DND-41 (cell line): ENCODE measurements around the gene CNTFR.

Experiments
- ATAC-seq: fragments of 200-7000 bp; cut with Tn5 transposase; 3 replicates; pipeline ENCODE4 v1.9.1; 2021; ENCODE audit warnings: low read depth; ENCODE audit not compliant: insufficient read depth
- DNase-seq: peaks from one replicate; pipeline ENCODE4 v3.0.0-alpha.2; 2020
- H2AFZ ChIP-seq: 2 replicates; pipeline ENCODE4 v1.6.0; 2012; ENCODE audit warnings: low read depth, low read length
- H3K27ac ChIP-seq: 2 replicates; pipeline ENCODE4 v1.5.1; 2012; ENCODE audit warnings: low read length, inconsistent platforms
- H3K27me3 ChIP-seq: fragments of 200-600 bp; sonication (generic); 2 replicates; pipeline ENCODE4 v1.6.0; 2012; ENCODE audit warnings: low read length, mild to moderate bottlenecking, inconsistent platforms; ENCODE audit not compliant: insufficient read depth, poor library complexity
- H3K36me3 ChIP-seq: 2 replicates; pipeline ENCODE4 v1.5.1; 2012; ENCODE audit warnings: low read length, inconsistent platforms; ENCODE audit not compliant: insufficient read depth
- H3K4me1 ChIP-seq: 2 replicates; pipeline ENCODE4 v1.5.1; 2012; ENCODE audit warnings: mild to moderate bottlenecking, low read length; ENCODE audit not compliant: insufficient read depth
- H3K4me2 ChIP-seq: 2 replicates; pipeline ENCODE4 v1.6.0; 2012; ENCODE audit warnings: mild to moderate bottlenecking, moderate library complexity, low read length, inconsistent platforms; ENCODE audit not compliant: insufficient read depth
- H3K4me3 ChIP-seq, 2 experiments: fragments of 200-600 bp in 1 of 2; shearing (Covaris generic) in 1 of 2; 2 replicates each; pipeline ENCODE4 v1.5.1; 2012 to 2016; ENCODE audit warnings: inconsistent platforms in 2 of 2, low read length in 2 of 2, mild to moderate bottlenecking in 2 of 2, low read depth in 1 of 2, moderate library complexity in 1 of 2
- H3K79me2 ChIP-seq: 2 replicates; pipeline ENCODE4 v1.6.0; 2012; ENCODE audit warnings: low read length, inconsistent platforms; ENCODE audit not compliant: insufficient read depth
- H3K9ac ChIP-seq: 2 replicates; pipeline ENCODE4 v1.6.0; 2012; ENCODE audit warnings: low read depth, mild to moderate bottlenecking, inconsistent platforms, low read length, moderate library complexity
- H3K9me3 ChIP-seq: 2 replicates; pipeline ENCODE4 v1.5.1; 2012; ENCODE audit warnings: low read length, moderate library complexity, mild to moderate bottlenecking, inconsistent platforms; ENCODE audit not compliant: insufficient read depth, severe bottlenecking
- H4K20me1 ChIP-seq: 2 replicates; pipeline ENCODE4 v1.6.0; 2012; ENCODE audit warnings: low read length; ENCODE audit not compliant: insufficient read depth
- CTCF ChIP-seq: IDR thresholded peaks from 2 replicates; pipeline ENCODE4 v1.5.1; 2012; ENCODE audit warnings: borderline replicate concordance, low read length, moderate library complexity, mild to moderate bottlenecking; ENCODE audit not compliant: poor library complexity, severe bottlenecking; ENCODE audit errors: extremely low read depth
- EZH2 ChIP-seq: IDR thresholded peaks from 3 replicates; pipeline ENCODE4 v1.6.1; 2012; ENCODE audit warnings: borderline replicate concordance, low read depth, mild to moderate bottlenecking, moderate library complexity, low read length, inconsistent platforms; ENCODE audit not compliant: severe bottlenecking

Gene CNTFR

GRCh38 chr9:34526026-34526425 is 63.5 kb downstream of the CNTFR start:
- no peaks in the 10 kb centered on the region for H3K9me3 ChIP-seq
- H2AFZ ChIP-seq, result no peak overlapping the region
- H3K79me2 ChIP-seq, result no peaks in the 10 kb centered on the region
- H3K4me1 ChIP-seq, result peaks cover 16% of the 10 kb centered on the region
- DNase-seq (no peak), ATAC-seq (no peak)
- no peak overlapping the region for H3K4me2 ChIP-seq
- H3K4me3 ChIP-seq, result no peak overlapping the region
- no peak overlapping the region for H3K9ac ChIP-seq
- no peak overlapping the region for H3K27ac ChIP-seq
- no peaks in the 10 kb centered on the region for H3K36me3 ChIP-seq
- no peak for TF ChIP-seq CTCF
- no peak for TF ChIP-seq EZH2
- H3K27me3 ChIP-seq, result peaks cover 17% of the 10 kb centered on the region
- H4K20me1 ChIP-seq, result peaks cover 12% of the 10 kb centered on the region; the same call in 1 of the 2 replicates

GRCh38 chr9:34524349-34524748 is 65.2 kb downstream of the CNTFR start:
- peaks cover 21% of the 10 kb centered on the region for H3K27me3 ChIP-seq

GRCh38 chr9:34522971-34523797 is 66.3 kb downstream of the CNTFR start, which contains the start of gene ENHO:
TSS of gene ENHO (minus strand) at chr9:34522990. CDS start at chr9:34521695, 1,295 bp downstream.
- H3K4me1 ChIP-seq, result peaks cover 16% of the 10 kb centered on the region
- H3K27me3 ChIP-seq, result peaks cover 21% of the 10 kb centered on the region
- peak within 1 kb of the TSS in 1 of 2 experiments; percentile 54; a peak in 2 of 4 replicates for H3K4me3 ChIP-seq
- no peaks in the 10 kb centered on the region for H3K9me3 ChIP-seq
- H3K79me2 ChIP-seq, result no peaks in the 10 kb centered on the region
- H3K27ac ChIP-seq, result no peak within 1 kb of the TSS
- peak within 1 kb of the TSS; percentile 46 for H3K9ac ChIP-seq
- TF ChIP-seq CTCF, result no peak
- TF ChIP-seq EZH2, result no peak
- peak within 1 kb of the TSS; percentile 61 for H2AFZ ChIP-seq
- peaks cover 12% of the 10 kb centered on the region; the same call in 1 of the 2 replicates for H4K20me1 ChIP-seq
- H3K4me2 ChIP-seq, result peak within 1 kb of the TSS; percentile 84
- ATAC-seq (peak; percentile 98), DNase-seq (peak; percentile 88)
- H3K36me3 ChIP-seq, result no peaks in the 10 kb centered on the region

More at GRCh38 chr9:34524349-34524748, 65.2 kb downstream of the CNTFR start:
- Histone ChIP-seq H3K9me3 (no peaks in the 10 kb centered on the region), H3K36me3 (no peaks in the 10 kb centered on the region), H3K4me3 (no peak overlapping the region), H3K4me2 (no peak overlapping the region), H4K20me1 (peaks cover 12% of the 10 kb centered on the region; the same call in 1 of the 2 replicates), H3K4me1 (peaks cover 16% of the 10 kb centered on the region), H3K9ac (no peak overlapping the region), H2AFZ (no peak overlapping the region), H3K79me2 (no peaks in the 10 kb centered on the region), H3K27ac (no peak overlapping the region)
- ATAC-seq (no peak), DNase-seq (no peak)
- TF ChIP-seq EZH2, result no peak

GRCh38 chr9:34522091-34522887 is 67.2 kb downstream of the CNTFR start:
- ATAC-seq (no peak), DNase-seq (peak; percentile 8)
- Histone ChIP-seq H3K4me1 (peaks cover 16% of the 10 kb centered on the region), H3K27ac (no peak overlapping the region), H3K9me3 (no peaks in the 10 kb centered on the region), H4K20me1 (peaks cover 12% of the 10 kb centered on the region; the same call in 1 of the 2 replicates), H3K36me3 (no peaks in the 10 kb centered on the region), H3K27me3 (peaks cover 21% of the 10 kb centered on the region), H3K4me3 (peak overlapping the region in 1 of 2 experiments; percentile 41; a peak in 2 of 4 replicates), H3K79me2 (no peaks in the 10 kb centered on the region), H3K4me2 (peak overlapping the region; percentile 61), H3K9ac (peak overlapping the region; percentile 30; the same call in 1 of the 2 replicates), H2AFZ (no peak overlapping the region)
- TF ChIP-seq CTCF (no peak), EZH2 (peak; percentile 51)
